A172 (cell line): ENCODE data around the gene SLC8B1. TPM values are rescaled to one million over a fixed set of nuclear protein-coding genes. Genes with fewer than 3 reads are reported as not detected.

Experiments used
- DNase-seq: peaks from one replicate; pipeline ENCODE4 v3.0.0-alpha.2; 2015; ENCODE audit warnings: low spot score
- total RNA-seq: library from RNA; depleted of rRNA; stranded (reverse); fragments of >200 nt; shearing (Covaris generic); gene quantifications from 2 replicates; pipeline ENCODE4 v1.2.3, GENCODE V29; 2014

SLC8B1 gene
- total RNA-seq, 1 experiment from 2014 or later, result 18.2 TPM

DNA sequence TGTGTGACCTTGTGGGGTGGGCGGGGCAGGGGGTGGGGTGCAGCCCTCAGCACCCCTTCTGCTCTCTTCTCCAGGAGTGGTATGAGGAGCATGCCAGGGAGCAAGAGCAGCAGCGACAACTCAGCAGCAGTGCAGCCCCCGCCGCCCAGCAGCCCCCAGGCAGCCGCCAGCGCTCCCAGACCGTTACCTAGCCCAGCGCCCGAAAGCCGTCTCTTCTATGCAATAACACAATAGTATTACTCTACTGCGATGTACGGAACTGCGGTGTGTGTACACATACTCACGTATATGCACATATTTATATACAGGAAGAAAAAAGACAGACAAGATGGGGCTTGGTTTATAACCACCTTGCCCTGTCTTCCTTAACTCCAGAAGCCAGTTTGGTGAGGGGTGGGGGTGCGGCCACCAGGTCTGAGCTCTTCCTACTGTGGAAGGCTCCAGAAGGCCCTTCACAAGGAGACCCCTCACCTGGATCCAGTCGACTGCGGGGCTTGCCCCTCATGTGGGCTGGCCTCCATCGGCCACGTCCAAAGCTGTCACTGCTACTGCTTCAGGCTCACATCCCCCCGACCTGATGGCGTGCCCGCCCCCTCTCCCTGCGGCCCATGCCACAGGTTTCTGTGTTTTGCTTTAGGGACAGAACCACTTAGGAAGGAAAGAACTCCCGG is 38.9 kb downstream of the SLC8B1 start:
- no peak for DNase-seq

DNA sequence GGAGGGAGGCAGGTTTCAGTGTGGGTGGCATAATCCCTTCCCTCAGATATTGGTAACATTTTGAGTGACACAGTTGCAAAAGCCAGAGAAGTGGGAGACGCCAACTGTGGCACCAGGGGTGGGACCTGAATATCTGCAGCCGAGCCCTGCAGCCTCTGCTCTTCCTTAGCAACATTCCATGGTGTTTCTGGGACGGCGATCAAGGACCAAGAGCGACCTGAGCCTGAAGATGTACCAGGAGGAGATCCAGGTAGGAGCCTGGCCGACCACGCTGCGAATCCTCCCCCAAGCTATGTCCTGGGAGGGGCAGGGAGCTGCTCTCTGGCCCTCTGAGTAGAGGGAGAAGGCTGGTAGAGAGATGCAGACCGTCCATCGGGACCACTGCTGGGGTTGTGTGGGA is 41.8 kb downstream of the SLC8B1 start:
- no peak for DNase-seq

- no peak for DNase-seq
These were observed 42.4 kb downstream of the SLC8B1 start for GRCh38 chr12:113292547-113292946.

DNA sequence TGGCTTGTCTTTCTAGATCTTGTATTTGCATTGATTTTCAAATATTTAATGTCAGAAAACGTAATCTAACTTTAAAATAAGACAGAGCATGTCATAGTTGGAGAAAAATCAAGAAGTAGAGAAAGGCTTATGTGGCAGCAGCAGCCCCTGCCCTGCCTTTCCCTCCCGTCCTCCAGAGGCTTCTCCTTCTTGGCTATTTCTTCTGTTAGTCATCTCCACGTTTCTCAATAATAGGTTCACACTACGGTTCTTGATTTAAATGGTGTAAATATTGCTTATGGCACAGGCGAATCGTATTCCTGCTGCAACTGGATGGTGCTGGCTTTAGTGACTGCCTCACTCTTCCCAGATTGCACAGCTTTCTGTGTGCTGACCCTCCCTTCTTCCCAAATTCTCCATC is 42.8 kb downstream of the SLC8B1 start:
- DNase-seq, result no peak

DNA sequence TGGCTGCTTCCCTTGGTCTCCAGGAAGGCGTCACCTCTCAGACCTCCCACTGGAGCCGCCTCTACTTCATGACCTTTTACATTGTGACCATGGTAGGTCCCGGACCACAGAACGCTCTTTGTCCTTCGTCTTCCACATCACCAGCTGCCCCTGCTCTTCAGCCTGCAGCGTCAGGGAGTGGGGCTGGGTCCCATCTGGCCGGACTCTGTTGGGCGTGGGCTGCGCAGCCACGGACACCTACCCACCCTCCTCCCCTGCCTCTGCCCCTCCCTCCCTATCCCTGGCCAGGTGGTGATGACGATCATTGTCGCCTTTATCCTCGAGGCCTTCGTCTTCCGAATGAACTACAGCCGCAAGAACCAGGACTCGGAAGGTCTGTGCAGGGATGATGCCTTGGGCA is 43.3 kb downstream of the SLC8B1 start:
- no peak for DNase-seq

DNA sequence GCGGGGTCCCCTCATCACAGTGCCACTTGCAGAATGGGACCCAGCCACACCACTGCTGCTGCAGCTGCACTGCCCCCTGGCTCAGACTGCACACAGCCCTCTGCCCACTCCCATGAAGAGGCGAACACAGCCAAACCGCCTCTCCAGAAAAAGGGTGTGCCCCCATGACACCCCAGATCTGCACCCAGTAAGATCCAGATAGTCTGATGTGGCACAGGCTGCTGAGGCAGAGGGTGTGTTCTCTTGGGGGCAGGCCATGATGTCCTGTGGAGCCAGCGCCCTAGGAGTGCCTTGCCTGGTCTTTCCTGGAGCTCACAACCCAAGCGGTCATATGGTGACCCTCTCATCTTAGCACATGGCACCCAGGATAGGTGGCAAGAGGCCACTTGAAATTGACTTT is 44.4 kb downstream of the SLC8B1 start:
- DNase-seq, result no peak

- no peak for DNase-seq
These were observed 45.5 kb downstream of the SLC8B1 start for GRCh38 chr12:113289361-113289760.

DNA sequence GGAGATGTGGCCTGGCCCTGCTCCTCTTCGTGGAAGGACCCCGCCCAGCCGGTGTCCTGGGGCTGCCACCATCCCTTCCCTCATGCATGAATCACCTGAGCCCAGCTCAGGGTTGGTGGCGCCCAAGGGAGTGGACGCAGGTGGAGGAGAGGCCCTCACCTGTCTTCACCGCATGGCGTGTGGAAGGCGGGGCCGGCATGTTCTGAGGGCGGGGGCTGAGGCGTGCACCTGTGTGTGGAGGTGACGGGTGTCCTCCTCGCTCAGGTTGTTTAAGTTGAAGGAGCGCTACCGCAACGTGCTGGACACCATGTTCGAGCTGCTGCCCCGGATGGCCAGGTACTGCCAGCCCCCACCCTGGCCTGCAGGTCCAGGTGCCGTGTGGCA is 47.0 kb downstream of the SLC8B1 start:
- no peak for DNase-seq

DNA sequence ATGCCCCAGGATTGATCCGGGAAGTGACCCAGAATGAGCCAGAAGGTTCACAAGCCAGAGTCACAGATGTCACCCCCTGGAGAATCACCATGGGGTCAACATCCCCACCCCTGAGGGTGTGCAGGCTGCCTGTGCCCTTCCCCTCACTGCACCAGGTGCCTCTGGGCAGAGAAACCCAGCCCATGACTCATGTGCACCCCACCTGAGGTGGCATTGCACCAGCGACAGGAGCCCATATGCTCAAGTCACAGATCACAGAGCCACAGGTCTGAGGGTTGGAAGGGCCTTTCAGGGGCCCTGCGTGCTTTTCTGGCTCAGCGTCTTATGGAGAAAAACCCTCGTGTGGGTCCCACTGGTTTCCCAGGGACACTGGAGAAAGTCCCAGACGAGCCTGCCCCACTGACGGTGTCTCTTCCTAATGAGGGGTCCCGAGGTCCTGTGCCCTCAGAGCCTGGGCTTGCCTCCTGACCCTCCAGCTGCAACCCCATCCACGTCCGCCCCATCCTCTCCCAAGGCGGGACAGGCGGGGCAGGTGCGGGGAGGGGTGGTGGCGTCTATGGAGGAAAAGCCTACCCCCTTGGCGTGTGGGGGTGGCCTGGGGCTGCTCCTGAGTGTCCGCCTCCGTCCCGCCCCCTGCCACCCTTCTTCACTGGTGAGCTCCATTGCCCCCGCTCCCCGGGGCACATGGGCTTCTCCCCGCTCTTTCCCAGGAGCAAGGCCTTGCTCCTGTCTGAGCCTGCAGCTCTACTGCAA is 47.6 kb downstream of the SLC8B1 start:
- no peak for DNase-seq

DNA sequence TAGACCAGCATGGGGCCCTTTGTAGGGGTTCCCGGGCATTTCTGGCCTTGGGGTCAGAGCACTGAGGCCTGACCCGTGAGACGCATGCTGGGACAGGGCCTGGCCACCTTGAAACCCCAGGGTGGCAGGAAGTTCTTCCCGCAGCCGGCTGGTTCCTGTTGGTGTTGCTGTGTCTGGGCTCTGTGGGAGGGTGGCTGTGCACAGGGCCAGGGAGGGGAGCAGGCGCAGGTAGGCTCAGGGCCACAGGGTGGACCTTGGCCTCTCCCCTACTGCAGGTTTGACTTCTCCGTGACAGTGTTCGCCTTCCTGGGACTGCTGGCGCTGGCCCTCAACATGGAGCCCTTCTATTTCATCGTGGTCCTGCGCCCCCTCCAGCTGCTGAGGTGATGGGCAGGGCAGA is 48.2 kb downstream of the SLC8B1 start:
- DNase-seq, result no peak

GRCh38 chr12:113285679-113286610 is 49.0 kb downstream of the SLC8B1 start:
- DNase-seq, result no peak

GRCh38 chr12:113284751-113285150 is 50.2 kb downstream of the SLC8B1 start:
- DNase-seq, result no peak

DNA sequence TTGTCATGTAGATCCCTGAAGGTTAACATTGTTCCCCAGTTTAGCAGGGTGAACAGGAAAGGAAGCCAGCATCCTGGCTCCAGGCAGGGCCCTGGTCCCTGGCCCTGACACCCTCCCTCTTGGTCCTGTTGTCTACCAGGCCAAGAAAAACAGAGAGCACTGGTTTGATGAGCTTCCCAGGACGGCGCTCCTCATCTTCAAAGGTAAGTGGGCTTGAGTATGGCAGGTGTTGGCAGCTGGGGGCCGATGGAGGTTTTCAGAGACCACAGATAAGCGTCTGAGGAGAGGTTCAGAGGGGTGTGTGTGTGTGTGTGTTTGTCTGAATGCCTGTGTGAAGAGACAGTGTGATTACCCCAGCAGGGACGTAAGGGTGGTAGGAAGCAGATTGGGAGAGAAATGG is 56.3 kb downstream of the SLC8B1 start:
- DNase-seq, result no peak

DNA sequence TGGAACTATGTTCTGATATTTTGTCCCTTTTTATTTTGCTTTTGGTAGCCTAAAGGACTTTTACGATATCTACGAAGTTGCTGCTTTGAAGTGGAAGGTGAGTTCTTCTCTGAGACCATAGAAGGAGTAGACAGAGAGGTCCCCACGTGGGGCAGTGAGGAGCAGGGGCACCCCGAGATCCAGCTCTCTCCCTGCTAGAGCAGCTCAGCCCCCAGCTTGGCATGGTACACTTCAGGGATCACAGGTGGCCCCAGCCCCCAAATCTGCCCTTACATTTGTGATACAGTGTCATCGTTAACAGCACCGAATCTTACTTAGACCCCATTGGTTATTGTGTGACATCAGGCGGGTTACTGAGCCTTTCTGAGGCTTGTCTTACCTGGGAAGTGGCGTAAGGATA is 56.8 kb downstream of the SLC8B1 start:
- no peak for DNase-seq

- no peak for DNase-seq
These were observed 57.4 kb downstream of the SLC8B1 start for GRCh38 chr12:113277511-113277910.

DNA sequence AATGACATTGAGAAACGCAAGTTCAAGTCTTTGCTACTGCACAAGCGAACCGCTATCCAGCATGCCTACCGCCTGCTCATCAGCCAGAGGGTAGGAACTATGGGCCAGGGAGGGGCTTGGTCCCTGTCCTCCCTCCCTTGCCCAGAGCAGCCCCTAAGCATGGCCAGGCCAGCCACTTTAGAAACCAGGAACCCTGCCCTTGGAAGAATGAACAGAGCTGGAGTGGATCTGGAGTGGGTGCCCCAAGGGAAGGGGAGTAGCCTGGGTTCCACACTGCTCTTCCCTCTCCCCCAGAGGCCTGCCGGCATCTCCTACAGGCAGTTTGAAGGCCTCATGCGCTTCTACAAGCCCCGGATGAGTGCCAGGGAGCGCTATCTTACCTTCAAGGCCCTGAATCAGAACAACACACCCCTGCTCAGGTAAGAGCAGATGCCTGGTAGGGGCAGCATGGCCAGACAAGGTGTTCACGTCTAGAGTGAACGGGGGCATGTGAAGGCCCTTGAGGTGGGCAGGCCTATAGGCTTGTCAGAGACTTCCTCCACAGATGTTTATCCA is 57.9 kb downstream of the SLC8B1 start:
- no peak for DNase-seq

DNA sequence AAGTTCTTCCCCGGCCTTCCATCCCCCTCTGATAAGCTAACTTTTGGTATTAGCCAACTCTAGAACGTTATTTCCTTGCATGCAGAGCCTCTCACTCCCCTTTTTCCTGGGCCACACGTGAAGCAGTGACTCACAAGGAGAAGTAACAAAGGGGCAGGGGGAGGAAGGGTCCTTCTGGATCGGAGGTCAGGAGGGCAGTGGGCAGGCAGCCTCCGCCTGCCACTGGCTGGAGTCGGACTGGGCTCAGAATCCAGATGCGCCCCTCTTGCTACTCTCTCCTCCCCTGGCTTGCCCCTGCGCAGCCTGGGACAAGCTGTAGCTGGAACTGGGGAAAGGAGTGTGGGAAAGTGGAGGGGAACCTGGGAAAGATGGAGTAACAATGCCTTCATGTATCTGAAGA is 58.6 kb downstream of the SLC8B1 start:
- DNase-seq, result no peak

GRCh38 chr12:113274848-113275247 is 60.1 kb downstream of the SLC8B1 start:
- no peak for DNase-seq

DNA sequence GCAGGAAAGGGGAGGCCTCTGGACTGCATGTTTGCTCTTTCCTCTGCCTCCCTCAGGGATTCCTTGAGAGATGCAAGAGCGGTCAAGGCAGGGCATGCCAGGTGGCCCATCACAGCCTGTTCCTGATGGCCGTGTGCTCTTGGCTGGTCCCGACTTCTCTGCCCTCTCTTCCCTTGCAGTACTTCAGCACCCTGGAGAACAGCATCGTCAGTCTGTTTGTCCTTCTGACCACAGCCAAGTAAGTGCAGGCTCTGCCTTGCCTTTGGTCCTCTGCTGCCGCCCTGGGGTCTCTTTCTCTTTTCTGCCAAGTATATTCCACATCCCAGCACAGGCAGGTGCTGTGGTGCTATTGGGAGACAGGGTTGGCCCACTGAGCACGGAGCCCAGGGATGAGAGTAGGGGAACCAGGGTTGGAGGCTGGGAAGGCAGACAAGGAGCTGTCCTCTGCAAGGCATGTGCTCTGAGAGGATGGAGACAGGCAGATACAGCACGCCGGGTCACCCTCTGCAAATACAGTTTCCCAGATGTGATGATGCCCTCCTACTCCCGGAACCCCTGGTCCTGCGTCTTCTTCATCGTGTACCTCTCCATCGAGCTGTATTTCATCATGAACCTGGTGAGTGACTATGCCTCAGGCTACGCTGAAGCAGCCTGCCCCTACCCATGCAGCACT is 61.7 kb downstream of the SLC8B1 start:
- DNase-seq, result no peak

DNA sequence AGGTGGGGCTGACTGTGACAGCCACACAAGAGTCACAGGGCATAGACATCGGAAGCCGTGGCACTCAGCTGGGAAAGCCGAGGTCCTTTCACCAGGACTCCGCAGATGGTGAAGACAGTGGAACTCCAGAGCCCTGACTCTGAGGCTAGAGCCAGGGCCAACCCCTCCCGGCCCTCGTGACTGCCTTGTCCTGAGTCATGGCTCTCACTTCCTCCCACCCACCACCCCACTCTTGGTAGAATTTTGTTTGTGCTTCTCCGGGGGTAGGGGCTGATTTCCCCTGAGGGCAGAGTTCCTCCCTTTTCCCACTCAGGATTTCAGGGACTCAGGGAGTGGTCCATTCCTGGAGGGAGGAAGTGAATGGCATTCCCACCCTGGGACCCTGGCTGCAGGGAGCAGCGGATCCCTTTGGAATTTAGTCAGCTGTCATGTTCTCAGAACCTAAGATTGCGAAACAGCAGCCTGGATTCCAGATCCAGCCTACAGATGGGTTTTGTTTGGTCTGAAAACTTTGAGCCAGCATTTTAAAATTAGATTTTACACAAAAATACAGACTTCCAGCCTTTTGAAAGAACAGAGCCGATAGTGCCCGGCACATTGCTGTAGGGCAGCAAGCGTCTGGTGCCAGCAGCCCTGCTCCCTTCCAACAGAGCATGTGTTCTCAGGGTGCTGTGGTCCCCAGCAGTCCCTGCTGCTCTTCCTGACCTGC is 62.9 kb downstream of the SLC8B1 start:
- DNase-seq, result peak; percentile 72

- no peak for DNase-seq
These were observed 63.5 kb downstream of the SLC8B1 start for GRCh38 chr12:113271466-113271852.
